Esophagus muscularis mucosa (tissue), 4 donors: ENCODE data around the gene HS6ST2. TPM values are rescaled to one million over a fixed set of nuclear protein-coding genes. Genes with fewer than 3 reads are reported as not detected.

Experiments used
- DNase-seq: peaks from one replicate; pipeline ENCODE4 v3.0.0-alpha.2; 2017; ENCODE audit errors: extremely low spot score
- H3K27ac ChIP-seq, 4 donors: fragments of 200-600 bp; sonication (generic); replicated peaks in 1 of 4; 1 replicate in 3 of 4; 2 replicates in 1 of 4; pipeline ENCODE4 v1.5.1; 2016 to 2019; ENCODE audit warnings: mild to moderate bottlenecking in 1 of 4
- H3K27me3 ChIP-seq, 4 donors: fragments of 200-600 bp; sonication (generic); one replicate each; pipeline versions ENCODE4 v1.5.1 to v1.6.0; 2016 to 2019
- H3K36me3 ChIP-seq, 4 donors: fragments of 200-600 bp; sonication (generic); one replicate each; pipeline ENCODE4 v1.5.1; 2016 to 2019
- H3K4me1 ChIP-seq, 4 donors: fragments of 200-600 bp; sonication (generic); one replicate each; pipeline ENCODE4 v1.5.1; 2016 to 2019
- H3K4me3 ChIP-seq, 4 donors: fragments of 200-600 bp; sonication (generic); 1 replicate in 2 of 4; 2 replicates in 2 of 4; pipeline ENCODE4 v1.5.1; 2016 to 2019; ENCODE audit warnings: mild to moderate bottlenecking in 4 of 4, moderate library complexity in 1 of 4
- H3K9me3 ChIP-seq, 4 donors: fragments of 200-600 bp; sonication (generic); 1 replicate in 3 of 4; 2 replicates in 1 of 4; pipeline ENCODE4 v1.5.1; 2016 to 2019
- CTCF ChIP-seq, 3 experiments: fragments of 200-600 bp in 2 of 3; fragments of 450-650 bp in 1 of 3; sonication (generic) in 2 of 3; IDR thresholded peaks; one replicate each; pipeline ENCODE4 v1.5.1; 2017 to 2019; ENCODE audit warnings: antibody characterized with exemption in 3 of 3, mild to moderate bottlenecking in 2 of 3, moderate library complexity in 1 of 3
- EP300 ChIP-seq: sonication (generic); formaldehyde crosslinking; IDR thresholded peaks from one replicate; pipeline ENCODE4 v1.6.1; 2017; ENCODE audit warnings: antibody characterized with exemption
- POLR2A ChIP-seq: fragments of 450-650 bp; IDR thresholded peaks from one replicate; pipeline ENCODE4 v1.6.1; 2017; ENCODE audit warnings: antibody characterized with exemption, moderate library complexity, mild to moderate bottlenecking, low read depth
- POLR2AphosphoS5 ChIP-seq, 2 donors: sonication (generic); formaldehyde crosslinking; IDR thresholded peaks; one replicate each; pipeline ENCODE4 v1.6.1; 2017; ENCODE audit warnings: antibody characterized with exemption in 2 of 2
- WGBS: methylation state at CpG from one replicate; pipeline ENCODE4 v1.1.5; 2018; 5-methylcytosine and 5-hydroxymethylcytosine counted together
- intact Hi-C: fragments of 100-400 bp; cut with DNase I; formaldehyde crosslinking; loops from one replicate; pipeline ENCODE4 v1.15.1; 2023
- total RNA-seq, 4 donors: library from RNA; depleted of rRNA; stranded (reverse); fragments of >200 nt; gene quantifications; one replicate each; pipeline versions ENCODE4 v1.1.0 to v1.2.1, GENCODE V29; 2016

HS6ST2 gene
- total RNA-seq, 4 donors from 2014 or later = 0.29 to 0.99 TPM; not detected in 2

- Histone ChIP-seq H3K4me3 (no peak overlapping the region), H3K27ac (no peak overlapping the region), H3K27me3 (no peaks in the 10 kb centered on the region), H3K9me3 (no peaks in the 10 kb centered on the region), H3K4me1 (no peaks in the 10 kb centered on the region), H3K36me3 (no peaks in the 10 kb centered on the region)
- intact Hi-C loops = no loop called here
- TF ChIP-seq POLR2AphosphoS5 (IDR thresholded peaks at IDR 0.05) = no peak
- TF ChIP-seq CTCF (IDR thresholded peaks at IDR 0.05) = no peak
- TF ChIP-seq POLR2A = no peak
- TF ChIP-seq EP300 = no peak
- no peak for DNase-seq
- 79% methylated on average over 5 of the region's 5 CpGs for WGBS
Measured at GRCh38 chrX:132834109-132834508, 124.3 kb downstream of the HS6ST2 start.

DNA sequence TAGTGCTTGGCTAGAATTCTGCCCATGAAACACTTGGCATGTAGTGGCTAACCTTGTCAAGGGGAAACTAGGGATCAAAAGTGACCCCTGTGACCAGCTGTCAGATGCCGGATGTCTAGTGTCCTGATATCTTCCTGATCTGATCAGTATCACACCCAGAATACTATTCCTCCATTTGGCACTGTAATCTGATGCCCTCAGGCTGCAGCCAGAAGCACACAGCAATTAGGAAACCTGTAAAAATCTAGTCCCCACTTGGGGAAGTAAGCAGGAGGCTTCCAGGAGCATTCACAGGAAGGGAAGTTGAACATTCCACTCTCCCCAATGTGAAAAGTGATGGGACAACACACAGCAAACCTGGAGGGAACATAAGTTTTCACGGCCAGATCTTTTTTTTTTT, 125.1 kb downstream of the HS6ST2 start:
- DNase-seq = no peak
- Histone ChIP-seq H3K4me3 (no peak overlapping the region), H3K27me3 (no peaks in the 10 kb centered on the region), H3K36me3 (no peaks in the 10 kb centered on the region), H3K4me1 (no peaks in the 10 kb centered on the region), H3K9me3 (no peaks in the 10 kb centered on the region), H3K27ac (no peak overlapping the region)
- TF ChIP-seq POLR2A = no peak
- TF ChIP-seq EP300 = no peak
- TF ChIP-seq CTCF (IDR thresholded peaks at IDR 0.05) = no peak
- TF ChIP-seq POLR2AphosphoS5 (IDR thresholded peaks at IDR 0.05) = no peak
- intact Hi-C loops = no loop called here
- 42% methylated on average over 2 of the region's 2 CpGs for WGBS

GRCh38 chrX:132831336-132831973, 127.0 kb downstream of the HS6ST2 start:
- intact Hi-C loops = no loop called here
- no peak overlapping the region for H3K27ac ChIP-seq
- no peaks in the 10 kb centered on the region for H3K4me1 ChIP-seq
- no peaks in the 10 kb centered on the region for H3K9me3 ChIP-seq
- TF ChIP-seq CTCF (IDR thresholded peaks at IDR 0.05) = no peak
- TF ChIP-seq EP300 = no peak
- no peak for TF ChIP-seq POLR2A
- no peak for TF ChIP-seq POLR2AphosphoS5 (IDR thresholded peaks at IDR 0.05)
- no peak for DNase-seq
- H3K4me3 ChIP-seq = no peak overlapping the region
- H3K27me3 ChIP-seq = no peaks in the 10 kb centered on the region
- 53% methylated on average over 8 of the region's 8 CpGs for WGBS
- no peaks in the 10 kb centered on the region for H3K36me3 ChIP-seq

DNA sequence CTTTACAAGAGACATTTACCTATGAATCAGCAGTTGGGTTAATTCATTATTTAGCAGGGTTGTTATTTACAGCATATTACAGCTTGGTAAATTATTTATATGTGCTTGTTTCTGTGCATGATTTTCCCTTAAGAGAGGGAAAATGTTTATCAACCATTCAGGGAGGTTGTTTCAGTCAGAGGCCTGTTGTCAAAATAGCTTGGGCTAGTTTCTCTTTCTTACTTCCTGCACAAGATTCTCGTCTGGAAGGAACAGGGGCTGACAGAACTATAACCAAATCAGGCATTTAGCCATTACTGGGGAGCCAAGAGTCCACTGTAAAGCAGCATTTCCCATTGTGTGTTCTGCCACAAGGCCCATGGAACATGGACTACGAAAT, 135.8 kb downstream of the HS6ST2 start:
- WGBS = 34% methylated on average over 2 of the region's 2 CpGs
- Histone ChIP-seq H3K27me3 (no peaks in the 10 kb centered on the region), H3K9me3 (no peaks in the 10 kb centered on the region), H3K36me3 (no peaks in the 10 kb centered on the region), H3K4me1 (no peaks in the 10 kb centered on the region), H3K27ac (no peak overlapping the region), H3K4me3 (no peak overlapping the region)
- TF ChIP-seq POLR2AphosphoS5 (IDR thresholded peaks at IDR 0.05) = no peak
- no peak for TF ChIP-seq CTCF (IDR thresholded peaks at IDR 0.05)
- DNase-seq = no peak
- intact Hi-C loops = loop anchor here (10.0 kb wide), 1 partner anchor 58 kb away; no protein-coding TSS in a partner anchor
